ENCODE results near the gene HMG20A.
A peak's percentile ranks its signal among the peaks of the same experiment; 100 is the strongest.

Gene HMG20A

DNA sequence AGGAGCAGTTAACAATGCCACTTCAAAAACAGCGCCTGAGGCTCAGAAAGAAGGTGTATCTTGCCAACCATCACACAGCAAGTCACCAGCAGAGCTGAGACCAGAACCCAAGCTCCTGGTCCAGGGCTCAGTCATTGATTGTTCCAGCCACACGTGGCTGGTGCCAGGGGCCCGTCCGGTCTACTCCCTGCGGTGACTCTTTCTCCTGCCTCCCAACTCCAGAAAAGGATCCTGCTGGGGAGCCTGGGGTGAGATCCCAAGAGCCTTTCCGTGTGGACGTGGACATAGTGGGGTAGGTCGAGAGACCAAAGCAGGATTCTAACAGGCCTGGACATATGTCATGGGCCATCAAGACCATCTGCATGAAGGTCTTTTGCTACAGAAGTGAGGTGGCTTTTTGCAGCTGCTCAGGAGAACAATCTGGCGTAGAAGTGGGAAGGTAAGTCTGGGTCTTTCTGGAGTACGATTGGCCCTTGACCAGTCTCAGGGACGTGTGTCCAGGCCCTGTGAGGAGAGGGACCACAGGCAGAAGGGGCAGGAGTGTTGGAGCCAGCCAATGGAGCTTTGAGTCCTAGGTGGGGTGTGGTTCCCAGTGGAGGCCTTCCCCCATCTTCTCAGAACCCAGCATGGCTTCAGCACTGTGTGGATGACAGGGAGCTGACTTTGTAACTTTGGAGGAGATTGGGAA, 105.4 kb downstream of the HMG20A start:
- H3K23ac ChIP-seq (ENCODE audit: low read depth, low read length, poor library complexity): no peak overlapping the region
- no peaks in the 10 kb centered on the region for H3K27me3 ChIP-seq (ENCODE audit: control insufficient read depth in 3 of 3, insufficient read depth in 3 of 3, low read depth in 1 of 3, low read length in 3 of 3)
- no peak overlapping the region for H2AFZ ChIP-seq (ENCODE audit: low read length)
- H3K4me1 ChIP-seq (ENCODE audit: control insufficient read depth in 2 of 2, insufficient read depth in 1 of 2, low read depth in 1 of 2, low read length in 2 of 2): peaks cover 29 to 33% of the 10 kb centered on the region in 2 donors
- H4K91ac ChIP-seq (ENCODE audit: low read depth, low read length, poor library complexity): no peak overlapping the region
- H3K36me3 ChIP-seq (replicated peaks in 1 of 2; ENCODE audit: control insufficient read depth in 2 of 2, insufficient read depth in 2 of 2, low read length in 2 of 2): no peaks in the 10 kb centered on the region
- H3K18ac ChIP-seq (ENCODE audit: low read length): peak overlapping the region; percentile 86
- no peak overlapping the region for H2BK120ac ChIP-seq (ENCODE audit: low read depth, low read length)
- H3K79me1 ChIP-seq (ENCODE audit: low read depth, low read length): no peaks in the 10 kb centered on the region
- no peak overlapping the region for H3K4me3 ChIP-seq (ENCODE audit: low read length in 2 of 2)
- H3K4ac ChIP-seq (ENCODE audit: low read length): no peak overlapping the region
- H3K4me2 ChIP-seq (ENCODE audit: insufficient read depth, low read length, poor library complexity, severe bottlenecking): no peak overlapping the region
- no peak for DNase-seq (ENCODE audit: low spot score)
- no peak overlapping the region for H4K8ac ChIP-seq (ENCODE audit: low read depth, low read length)
- H3K14ac ChIP-seq (ENCODE audit: low read length): no peak overlapping the region
- no peaks in the 10 kb centered on the region for H3K9me3 ChIP-seq (replicated peaks in 1 of 2; ENCODE audit: control insufficient read depth in 2 of 2, insufficient read depth in 1 of 2, low read depth in 1 of 2, low read length in 2 of 2)
- no peak overlapping the region for H2BK5ac ChIP-seq (ENCODE audit: low read length)
- H3K27ac ChIP-seq (replicated peaks; ENCODE audit: low read length): no peak overlapping the region
- H2BK15ac ChIP-seq (ENCODE audit: low read length): peak overlapping the region; percentile 41
- H2AK5ac ChIP-seq (ENCODE audit: low read depth, low read length): peak overlapping the region; percentile 17
- no CpG with 5 or more reads among the region's 11 CpGs for WGBS, 2 donors (ENCODE audit: extremely low coverage in 2 of 2, insufficient read length in 2 of 2, insufficient replicate concordance in 1 of 2)
- no peak overlapping the region for H3K9ac ChIP-seq (ENCODE audit: low read depth, low read length, poor library complexity)
- peak overlapping the region; percentile 8 for H2BK12ac ChIP-seq (ENCODE audit: low read length)

- H3K18ac ChIP-seq (ENCODE audit: low read length): peak overlapping the region; percentile 39
- H3K14ac ChIP-seq (ENCODE audit: low read length): no peak overlapping the region
- H2BK12ac ChIP-seq (ENCODE audit: low read length): no peak overlapping the region
- H2BK5ac ChIP-seq (ENCODE audit: low read length): no peak overlapping the region
- peaks cover 0 to 3% of the 10 kb centered on the region in 2 donors for H3K9me3 ChIP-seq (replicated peaks in 1 of 2; ENCODE audit: control insufficient read depth in 2 of 2, insufficient read depth in 1 of 2, low read depth in 1 of 2, low read length in 2 of 2)
- no peak overlapping the region for H4K91ac ChIP-seq (ENCODE audit: low read depth, low read length, poor library complexity)
- no peak overlapping the region for H3K9ac ChIP-seq (ENCODE audit: low read depth, low read length, poor library complexity)
- no peaks in the 10 kb centered on the region for H3K36me3 ChIP-seq (replicated peaks in 1 of 2; ENCODE audit: control insufficient read depth in 2 of 2, insufficient read depth in 2 of 2, low read length in 2 of 2)
- no peaks in the 10 kb centered on the region for H3K79me1 ChIP-seq (ENCODE audit: low read depth, low read length)
- peak overlapping the region; percentile 5 for H2BK15ac ChIP-seq (ENCODE audit: low read length)
- H2AFZ ChIP-seq (ENCODE audit: low read length): peak overlapping the region; percentile 91
- no peak overlapping the region for H3K27ac ChIP-seq (replicated peaks; ENCODE audit: low read length)
- no peak overlapping the region for H3K4me2 ChIP-seq (ENCODE audit: insufficient read depth, low read length, poor library complexity, severe bottlenecking)
- no peak for DNase-seq (ENCODE audit: low spot score)
- peaks cover 29 to 33% of the 10 kb centered on the region in 2 donors for H3K4me1 ChIP-seq (ENCODE audit: control insufficient read depth in 2 of 2, insufficient read depth in 1 of 2, low read depth in 1 of 2, low read length in 2 of 2)
- peak overlapping the region; percentile 17 for H2AK5ac ChIP-seq (ENCODE audit: low read depth, low read length)
- no peaks in the 10 kb centered on the region for H3K27me3 ChIP-seq (ENCODE audit: control insufficient read depth in 3 of 3, insufficient read depth in 3 of 3, low read depth in 1 of 3, low read length in 3 of 3)
- H4K8ac ChIP-seq (ENCODE audit: low read depth, low read length): no peak overlapping the region
- H3K4me3 ChIP-seq (ENCODE audit: low read length in 2 of 2): no peak overlapping the region
- H3K23ac ChIP-seq (ENCODE audit: low read depth, low read length, poor library complexity): no peak overlapping the region
- no CpG with 5 or more reads among the region's 14 CpGs for WGBS, 2 donors (ENCODE audit: extremely low coverage in 2 of 2, insufficient read length in 2 of 2, insufficient replicate concordance in 1 of 2)
- H2BK120ac ChIP-seq (ENCODE audit: low read depth, low read length): peak overlapping the region; percentile 37
- H3K4ac ChIP-seq (ENCODE audit: low read length): no peak overlapping the region
Measured at GRCh38 chr15:77526595-77527163, 106.0 kb downstream of the HMG20A start.

DNA sequence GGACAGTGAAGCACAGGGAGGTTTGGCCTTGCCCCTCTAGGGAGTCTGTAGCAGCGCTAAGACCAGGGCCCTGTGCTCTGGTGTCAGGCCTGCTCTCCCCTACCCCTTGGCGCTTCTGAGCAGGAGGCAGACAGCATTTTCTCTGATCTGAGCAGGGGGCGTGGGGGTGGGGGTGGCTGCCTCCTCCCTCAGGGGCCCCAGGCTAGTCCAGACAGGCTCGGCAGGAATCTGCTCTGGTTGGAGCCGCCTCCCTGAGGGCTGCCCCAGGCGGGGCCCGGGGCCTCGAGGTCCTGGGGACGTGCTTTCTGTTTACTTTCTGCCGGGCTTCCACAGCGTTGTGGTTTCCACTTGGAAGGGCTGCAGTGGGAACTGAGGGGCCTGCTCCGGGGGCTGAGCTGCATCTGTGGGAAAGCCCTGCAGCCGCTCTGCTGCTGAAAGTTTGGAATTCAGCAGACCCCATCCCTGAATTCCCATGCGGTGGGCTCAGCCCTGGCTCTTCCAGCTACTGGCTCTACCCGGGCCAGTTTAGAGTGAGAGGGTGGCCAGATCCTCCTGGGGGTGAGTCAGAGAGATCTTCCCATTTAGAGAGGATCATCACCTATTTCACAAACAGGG, 106.6 kb downstream of the HMG20A start:
- H3K9ac ChIP-seq (ENCODE audit: low read depth, low read length, poor library complexity): no peak overlapping the region
- H2BK5ac ChIP-seq (ENCODE audit: low read length): no peak overlapping the region
- H2BK12ac ChIP-seq (ENCODE audit: low read length): no peak overlapping the region
- no peak overlapping the region for H3K4ac ChIP-seq (ENCODE audit: low read length)
- peaks cover 0 to 8% of the 10 kb centered on the region in 2 donors for H3K9me3 ChIP-seq (replicated peaks in 1 of 2; ENCODE audit: control insufficient read depth in 2 of 2, insufficient read depth in 1 of 2, low read depth in 1 of 2, low read length in 2 of 2)
- H3K23ac ChIP-seq (ENCODE audit: low read depth, low read length, poor library complexity): no peak overlapping the region
- H3K4me2 ChIP-seq (ENCODE audit: insufficient read depth, low read length, poor library complexity, severe bottlenecking): no peak overlapping the region
- H2BK15ac ChIP-seq (ENCODE audit: low read length): peak overlapping the region; percentile 73
- H3K4me1 ChIP-seq (ENCODE audit: control insufficient read depth in 2 of 2, insufficient read depth in 1 of 2, low read depth in 1 of 2, low read length in 2 of 2): peaks cover 29 to 33% of the 10 kb centered on the region in 2 donors
- H2AFZ ChIP-seq (ENCODE audit: low read length): peak overlapping the region; percentile 91
- no peak overlapping the region for H3K14ac ChIP-seq (ENCODE audit: low read length)
- no peak overlapping the region for H3K4me3 ChIP-seq (ENCODE audit: low read length in 2 of 2)
- peak overlapping the region; percentile 37 for H2BK120ac ChIP-seq (ENCODE audit: low read depth, low read length)
- no CpG with 5 or more reads among the region's 15 CpGs for WGBS, 2 donors (ENCODE audit: extremely low coverage in 2 of 2, insufficient read length in 2 of 2, insufficient replicate concordance in 1 of 2)
- H3K27me3 ChIP-seq (ENCODE audit: control insufficient read depth in 3 of 3, insufficient read depth in 3 of 3, low read depth in 1 of 3, low read length in 3 of 3): no peaks in the 10 kb centered on the region
- H3K27ac ChIP-seq (replicated peaks; ENCODE audit: low read length): no peak overlapping the region
- no peaks in the 10 kb centered on the region for H3K79me1 ChIP-seq (ENCODE audit: low read depth, low read length)
- H2AK5ac ChIP-seq (ENCODE audit: low read depth, low read length): peak overlapping the region; percentile 51
- no peak overlapping the region for H4K91ac ChIP-seq (ENCODE audit: low read depth, low read length, poor library complexity)
- peak overlapping the region; percentile 39 for H3K18ac ChIP-seq (ENCODE audit: low read length)
- no peaks in the 10 kb centered on the region for H3K36me3 ChIP-seq (replicated peaks in 1 of 2; ENCODE audit: control insufficient read depth in 2 of 2, insufficient read depth in 2 of 2, low read length in 2 of 2)
- no peak overlapping the region for H4K8ac ChIP-seq (ENCODE audit: low read depth, low read length)
- DNase-seq (ENCODE audit: low spot score): no peak

DNA sequence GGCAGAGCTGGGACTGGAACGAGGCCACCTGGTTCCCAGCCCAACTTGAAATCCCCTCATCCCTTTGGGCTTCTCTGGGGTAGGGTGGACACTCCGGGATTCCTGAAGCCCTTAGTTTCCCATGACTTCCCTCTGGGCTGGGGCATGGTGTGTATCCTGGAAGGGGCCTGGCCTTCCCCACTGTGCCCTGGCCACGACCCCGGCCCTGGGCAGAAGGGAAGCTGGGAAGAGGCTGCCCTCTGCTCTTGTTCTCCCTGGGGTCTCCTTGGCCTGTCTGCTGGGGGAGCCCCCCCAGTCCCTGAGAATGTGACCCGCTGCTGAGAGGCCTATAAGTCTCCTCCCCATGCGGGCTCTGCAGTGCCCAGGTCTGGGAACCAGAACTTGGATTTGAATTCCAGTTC, 107.1 kb downstream of the HMG20A start:
- Histone ChIP-seq H3K27me3 (ENCODE audit: control insufficient read depth in 3 of 3, insufficient read depth in 3 of 3, low read depth in 1 of 3, low read length in 3 of 3) (no peaks in the 10 kb centered on the region), H4K8ac (ENCODE audit: low read depth, low read length) (no peak overlapping the region), H2BK120ac (ENCODE audit: low read depth, low read length) (no peak overlapping the region), H3K14ac (ENCODE audit: low read length) (no peak overlapping the region), H3K4me1 (ENCODE audit: control insufficient read depth in 2 of 2, insufficient read depth in 1 of 2, low read depth in 1 of 2, low read length in 2 of 2) (peaks cover 29 to 34% of the 10 kb centered on the region in 2 donors), H3K36me3 (replicated peaks in 1 of 2; ENCODE audit: control insufficient read depth in 2 of 2, insufficient read depth in 2 of 2, low read length in 2 of 2) (no peaks in the 10 kb centered on the region), H3K79me1 (ENCODE audit: low read depth, low read length) (no peaks in the 10 kb centered on the region), H3K9me3 (replicated peaks in 1 of 2; ENCODE audit: control insufficient read depth in 2 of 2, insufficient read depth in 1 of 2, low read depth in 1 of 2, low read length in 2 of 2) (peaks cover 0 to 8% of the 10 kb centered on the region in 2 donors), H3K4ac (ENCODE audit: low read length) (no peak overlapping the region), H3K4me2 (ENCODE audit: insufficient read depth, low read length, poor library complexity, severe bottlenecking) (no peak overlapping the region), H2BK5ac (ENCODE audit: low read length) (peak overlapping the region; percentile 40), H2AK5ac (ENCODE audit: low read depth, low read length) (peak overlapping the region; percentile 51), H4K91ac (ENCODE audit: low read depth, low read length, poor library complexity) (no peak overlapping the region), H2BK12ac (ENCODE audit: low read length) (no peak overlapping the region), H2AFZ (ENCODE audit: low read length) (peak overlapping the region; percentile 91), H3K4me3 (ENCODE audit: low read length in 2 of 2) (no peak overlapping the region), H2BK15ac (ENCODE audit: low read length) (peak overlapping the region; percentile 73), H3K23ac (ENCODE audit: low read depth, low read length, poor library complexity) (no peak overlapping the region), H3K18ac (ENCODE audit: low read length) (peak overlapping the region; percentile 39), H3K9ac (ENCODE audit: low read depth, low read length, poor library complexity) (no peak overlapping the region), H3K27ac (replicated peaks; ENCODE audit: low read length) (no peak overlapping the region)
- no peak for DNase-seq (ENCODE audit: low spot score)
- whole genome bisulfite sequencing, 2 donors (ENCODE audit: extremely low coverage in 2 of 2, insufficient read length in 2 of 2, insufficient replicate concordance in 1 of 2): no CpG with 5 or more reads among the region's 6 CpGs

All from neuronal stem cell (in vitro differentiated cells).